Keratinocyte (primary cell): ENCODE data around the gene KRTAP4-7.
"Not testable (repeated sequence)": the region's sequence is repeated elsewhere in the genome, so short reads cannot be mapped to it uniquely, and the experiment has no call there.

Source experiments
- EZH2 ChIP-seq: IDR thresholded peaks from one replicate; pipeline ENCODE4 v1.6.1; 2012; ENCODE audit warnings: inconsistent platforms, mild to moderate bottlenecking, low read length, moderate library complexity
- TF ChIP-seq, protein P1 (sequence below), 3 experiments: IDR thresholded peaks in 1 of 3; conservative IDR thresholded peaks in 1 of 3; optimal IDR thresholded peaks in 1 of 3; 2 replicates in 2 of 3; 3 replicates in 1 of 3; pipeline versions ENCODE3 to v1.5.1; 2011; ENCODE audit warnings: low read length in 3 of 3, mild to moderate bottlenecking in 3 of 3, moderate library complexity in 2 of 3, control low read depth in 1 of 3, inconsistent platforms in 1 of 3; ENCODE audit not compliant: insufficient read depth in 2 of 3; ENCODE audit errors: extremely low read depth in 1 of 3

DNA sequence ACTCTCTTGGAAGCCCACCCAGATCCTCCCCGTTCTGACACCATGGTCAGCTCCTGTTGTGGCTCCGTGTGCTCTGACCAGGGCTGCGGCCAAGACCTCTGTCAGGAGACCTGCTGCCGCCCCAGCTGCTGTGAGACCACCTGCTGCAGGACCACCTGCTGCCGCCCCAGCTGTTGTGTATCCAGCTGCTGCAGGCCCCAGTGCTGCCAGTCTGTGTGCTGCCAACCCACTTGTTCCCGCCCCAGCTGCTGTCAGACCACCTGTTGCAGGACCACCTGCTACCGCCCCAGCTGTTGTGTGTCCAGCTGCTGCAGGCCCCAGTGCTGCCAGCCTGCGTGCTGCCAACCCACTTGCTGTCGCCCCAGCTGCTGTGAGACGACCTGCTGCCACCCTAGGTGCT lies 21.4 kb downstream of the KRTAP4-7 start, which contains the start of gene KRTAP4-9:
- TF ChIP-seq EZH2 = not testable (repeated sequence)
- TF ChIP-seq, protein P1, sequence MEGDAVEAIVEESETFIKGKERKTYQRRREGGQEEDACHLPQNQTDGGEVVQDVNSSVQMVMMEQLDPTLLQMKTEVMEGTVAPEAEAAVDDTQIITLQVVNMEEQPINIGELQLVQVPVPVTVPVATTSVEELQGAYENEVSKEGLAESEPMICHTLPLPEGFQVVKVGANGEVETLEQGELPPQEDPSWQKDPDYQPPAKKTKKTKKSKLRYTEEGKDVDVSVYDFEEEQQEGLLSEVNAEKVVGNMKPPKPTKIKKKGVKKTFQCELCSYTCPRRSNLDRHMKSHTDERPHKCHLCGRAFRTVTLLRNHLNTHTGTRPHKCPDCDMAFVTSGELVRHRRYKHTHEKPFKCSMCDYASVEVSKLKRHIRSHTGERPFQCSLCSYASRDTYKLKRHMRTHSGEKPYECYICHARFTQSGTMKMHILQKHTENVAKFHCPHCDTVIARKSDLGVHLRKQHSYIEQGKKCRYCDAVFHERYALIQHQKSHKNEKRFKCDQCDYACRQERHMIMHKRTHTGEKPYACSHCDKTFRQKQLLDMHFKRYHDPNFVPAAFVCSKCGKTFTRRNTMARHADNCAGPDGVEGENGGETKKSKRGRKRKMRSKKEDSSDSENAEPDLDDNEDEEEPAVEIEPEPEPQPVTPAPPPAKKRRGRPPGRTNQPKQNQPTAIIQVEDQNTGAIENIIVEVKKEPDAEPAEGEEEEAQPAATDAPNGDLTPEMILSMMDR (optimal IDR thresholded peaks at IDR 0.05 in 1 of 3, IDR thresholded peaks at IDR 0.05 in 1 of 3, conservative IDR thresholded peaks at IDR 0.05 in 1 of 3; ENCODE audit: extremely low read depth in 1 of 3, insufficient read depth in 2 of 3, low read length in 3 of 3) = not testable (repeated sequence)
